Measurements from ENCODE around the gene DMXL1. TPM values are rescaled to one million over a fixed set of nuclear protein-coding genes. Genes with fewer than 3 reads are reported as not detected.
"Not testable (repeated sequence)": the region's sequence is repeated elsewhere in the genome, so short reads cannot be mapped to it uniquely, and the experiment has no call there.

The DMXL1 gene
- total and polyA plus RNA-seq, 4 donors, result 8.8 to 125 (median 27.0) TPM

- Histone ChIP-seq H3K9ac (ENCODE audit: insufficient read depth in 1 of 2, low read length in 2 of 2) (no peak overlapping the region), H3K9me3 (ENCODE audit: control insufficient read depth in 4 of 4, insufficient read depth in 3 of 4, low read length in 3 of 4) (peaks cover 0 to 6% (median under 1%) of the 10 kb centered on the region in 4 donors), H3K27me3 (ENCODE audit: control insufficient read depth in 3 of 3, insufficient read depth in 3 of 3, low read length in 2 of 3) (no peaks in the 10 kb centered on the region), H3K4me3 (no peak overlapping the region), H3K36me3 (ENCODE audit: control insufficient read depth in 4 of 4, insufficient read depth in 4 of 4, low read length in 4 of 4) (peaks cover 11 to 31% (median 24%) of the 10 kb centered on the region in 4 donors), H3K27ac (ENCODE audit: low read depth in 1 of 2, low read length in 1 of 2) (no peak overlapping the region), H3K4me1 (ENCODE audit: control insufficient read depth in 5 of 5, insufficient read depth in 5 of 5, low read length in 5 of 5) (no peaks in the 10 kb centered on the region)
- no peak for TF ChIP-seq CTCF (IDR thresholded peaks at IDR 0.05; ENCODE audit: control extremely low read depth, extremely low read depth)
- 98 to 100% methylated on average over 2 of the region's 2 CpGs for WGBS, 2 donors
- ATAC-seq (ENCODE audit: insufficient read depth, low FRiP score) (no peak), DNase-seq (no peak)
These were observed 60.8 kb downstream of the DMXL1 start for GRCh38 chr5:119131530-119132304.

GRCh38 chr5:119135743-119136142, 64.9 kb downstream of the DMXL1 start:
- 97 to 99% methylated on average over 4 of the region's 4 CpGs for WGBS, 2 donors
- ATAC-seq (ENCODE audit: insufficient read depth, low FRiP score); H3K4me1 ChIP-seq (ENCODE audit: control insufficient read depth in 5 of 5, insufficient read depth in 5 of 5, low read length in 5 of 5); H3K9ac ChIP-seq (ENCODE audit: insufficient read depth in 1 of 2, low read length in 2 of 2); DNase-seq; H3K27ac ChIP-seq (ENCODE audit: low read depth in 1 of 2, low read length in 1 of 2); H3K27me3 ChIP-seq (ENCODE audit: control insufficient read depth in 3 of 3, insufficient read depth in 3 of 3, low read length in 2 of 3); H3K9me3 ChIP-seq (ENCODE audit: control insufficient read depth in 4 of 4, insufficient read depth in 3 of 4, low read length in 3 of 4); H3K4me3 ChIP-seq: not testable (repeated sequence)
- H3K36me3 ChIP-seq (ENCODE audit: control insufficient read depth in 4 of 4, insufficient read depth in 4 of 4, low read length in 4 of 4), result peaks cover 12 to 40% (median 23%) of the 10 kb centered on the region in 4 donors

GRCh38 chr5:119136666-119137318, 65.9 kb downstream of the DMXL1 start:
- Histone ChIP-seq H3K27me3 (ENCODE audit: control insufficient read depth in 3 of 3, insufficient read depth in 3 of 3, low read length in 2 of 3) (no peaks in the 10 kb centered on the region), H3K4me1 (ENCODE audit: control insufficient read depth in 5 of 5, insufficient read depth in 5 of 5, low read length in 5 of 5) (no peaks in the 10 kb centered on the region), H3K36me3 (ENCODE audit: control insufficient read depth in 4 of 4, insufficient read depth in 4 of 4, low read length in 4 of 4) (peaks cover 12 to 40% (median 23%) of the 10 kb centered on the region in 4 donors), H3K9me3 (ENCODE audit: control insufficient read depth in 4 of 4, insufficient read depth in 3 of 4, low read length in 3 of 4) (peaks cover 0 to 9% (median 3%) of the 10 kb centered on the region in 4 donors), H3K27ac (ENCODE audit: low read depth in 1 of 2, low read length in 1 of 2) (no peak overlapping the region), H3K9ac (ENCODE audit: insufficient read depth in 1 of 2, low read length in 2 of 2) (no peak overlapping the region), H3K4me3 (no peak overlapping the region)
- 97 to 98% methylated on average over 7 of the region's 7 CpGs for WGBS, 2 donors
- DNase-seq (no peak), ATAC-seq (ENCODE audit: insufficient read depth, low FRiP score) (no peak)
- TF ChIP-seq CTCF (IDR thresholded peaks at IDR 0.05; ENCODE audit: control extremely low read depth, extremely low read depth), result no peak

GRCh38 chr5:119153629-119154028, 82.7 kb downstream of the DMXL1 start:
- TF ChIP-seq CTCF (IDR thresholded peaks at IDR 0.05; ENCODE audit: control extremely low read depth, extremely low read depth), result no peak
- Histone ChIP-seq H3K9me3 (ENCODE audit: control insufficient read depth in 4 of 4, insufficient read depth in 3 of 4, low read length in 3 of 4) (no peaks in the 10 kb centered on the region), H3K9ac (ENCODE audit: insufficient read depth in 1 of 2, low read length in 2 of 2) (no peak overlapping the region), H3K27me3 (ENCODE audit: control insufficient read depth in 3 of 3, insufficient read depth in 3 of 3, low read length in 2 of 3) (no peaks in the 10 kb centered on the region), H3K36me3 (ENCODE audit: control insufficient read depth in 4 of 4, insufficient read depth in 4 of 4, low read length in 4 of 4) (peaks cover 10 to 37% (median 23%) of the 10 kb centered on the region in 4 donors), H3K4me1 (ENCODE audit: control insufficient read depth in 5 of 5, insufficient read depth in 5 of 5, low read length in 5 of 5) (no peaks in the 10 kb centered on the region), H3K4me3 (no peak overlapping the region), H3K27ac (ENCODE audit: low read depth in 1 of 2, low read length in 1 of 2) (no peak overlapping the region)
- ATAC-seq (ENCODE audit: insufficient read depth, low FRiP score) (no peak), DNase-seq (no peak)
- 96 to 99% methylated on average over 4 of the region's 4 CpGs for WGBS, 2 donors
